Measurements from ENCODE around the gene GTF3C1.
"Not testable (repeated sequence)": the region's sequence is repeated elsewhere in the genome, so short reads cannot be mapped to it uniquely, and the experiment has no call there.

GTF3C1 gene

DNA sequence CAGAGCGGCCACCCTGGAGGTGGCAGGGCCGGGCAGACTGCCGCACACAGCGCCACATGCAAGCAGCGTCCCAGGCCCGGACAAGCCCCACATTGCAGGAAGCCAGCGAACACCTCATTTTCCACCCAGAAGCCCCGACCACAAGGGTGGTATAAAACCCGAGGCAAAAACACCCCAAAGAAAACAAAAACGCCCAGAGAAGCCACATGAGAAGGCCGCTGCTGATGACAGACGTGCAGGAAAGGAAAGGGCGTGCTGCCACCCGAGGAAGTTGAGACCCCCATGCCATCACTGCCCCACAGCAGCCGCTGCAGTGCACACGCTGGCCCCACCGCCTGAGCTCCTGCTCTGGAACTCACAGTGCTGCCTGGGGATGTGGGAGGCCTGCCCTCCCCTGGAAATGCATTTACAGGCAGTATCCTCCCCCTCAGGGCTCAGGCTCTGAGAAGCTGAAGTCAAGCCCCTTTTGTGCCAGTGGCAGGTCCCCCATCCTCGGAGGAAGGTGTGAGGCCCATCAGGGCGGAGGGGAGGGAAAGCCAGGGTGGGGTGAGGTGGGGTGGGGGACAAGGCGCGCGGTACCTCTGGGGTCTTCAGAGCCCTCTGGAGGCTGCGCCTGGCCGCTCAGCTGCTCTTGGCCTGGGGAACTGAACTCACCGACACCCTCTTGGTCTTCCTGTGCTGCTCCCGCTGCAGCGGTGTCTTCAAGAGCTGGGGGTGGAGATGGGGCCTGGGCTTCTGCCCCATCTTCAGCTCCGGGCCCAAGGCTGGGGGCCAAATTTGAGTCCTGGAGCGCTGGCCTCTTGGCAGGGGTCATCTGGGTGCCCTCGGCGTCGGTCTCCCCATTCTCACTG is 85.7 kb downstream of the GTF3C1 start:
- peak; percentile 46 to 52 for DNase-seq (ENCODE audit: low read depth in 2 of 2)

DNA sequence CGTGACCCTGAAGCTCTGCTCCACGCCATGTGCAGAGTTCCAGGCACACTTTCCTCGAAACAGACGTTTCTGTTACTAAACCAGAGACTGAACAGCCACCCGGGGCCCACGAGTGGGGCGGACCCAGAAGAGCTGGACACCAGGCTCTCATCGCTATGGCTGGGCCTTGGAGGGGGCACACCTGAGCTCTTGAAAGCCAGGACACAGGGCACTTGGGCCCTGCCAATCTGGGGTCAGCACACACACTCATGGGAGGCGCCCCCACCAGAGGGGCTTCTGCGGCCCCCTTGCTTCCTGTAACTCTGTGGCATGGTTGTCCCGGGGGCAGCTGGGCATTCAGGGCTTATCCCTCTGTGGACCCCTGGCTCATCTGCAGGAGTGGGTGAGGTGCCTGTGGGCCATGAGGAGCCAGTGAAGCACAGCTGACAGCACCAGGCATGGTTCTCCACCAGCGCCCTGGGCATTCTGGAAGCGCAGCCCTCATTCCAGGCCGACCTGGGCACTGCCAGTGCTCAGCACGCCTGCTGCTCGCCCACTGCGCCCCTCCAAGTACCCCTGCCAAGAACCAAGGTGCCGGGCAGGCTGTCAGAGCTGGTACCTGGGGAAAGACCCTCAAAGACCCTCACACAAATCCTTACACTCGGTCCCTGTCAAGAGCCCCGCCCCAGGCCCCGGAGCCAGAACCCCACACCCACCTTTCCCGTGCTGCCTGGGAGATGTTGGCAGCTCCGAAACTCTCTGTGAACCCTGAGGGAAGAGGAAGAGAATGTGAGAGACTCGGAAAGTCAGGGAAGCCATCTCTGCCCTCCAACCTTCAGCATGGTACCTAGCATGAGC is 86.6 kb downstream of the GTF3C1 start:
- no peak for DNase-seq (ENCODE audit: low read depth in 2 of 2)

- no peak for DNase-seq (ENCODE audit: low read depth in 2 of 2)
Observed at GRCh38 chr16:27462200-27462845, 87.4 kb downstream of the GTF3C1 start.

DNA sequence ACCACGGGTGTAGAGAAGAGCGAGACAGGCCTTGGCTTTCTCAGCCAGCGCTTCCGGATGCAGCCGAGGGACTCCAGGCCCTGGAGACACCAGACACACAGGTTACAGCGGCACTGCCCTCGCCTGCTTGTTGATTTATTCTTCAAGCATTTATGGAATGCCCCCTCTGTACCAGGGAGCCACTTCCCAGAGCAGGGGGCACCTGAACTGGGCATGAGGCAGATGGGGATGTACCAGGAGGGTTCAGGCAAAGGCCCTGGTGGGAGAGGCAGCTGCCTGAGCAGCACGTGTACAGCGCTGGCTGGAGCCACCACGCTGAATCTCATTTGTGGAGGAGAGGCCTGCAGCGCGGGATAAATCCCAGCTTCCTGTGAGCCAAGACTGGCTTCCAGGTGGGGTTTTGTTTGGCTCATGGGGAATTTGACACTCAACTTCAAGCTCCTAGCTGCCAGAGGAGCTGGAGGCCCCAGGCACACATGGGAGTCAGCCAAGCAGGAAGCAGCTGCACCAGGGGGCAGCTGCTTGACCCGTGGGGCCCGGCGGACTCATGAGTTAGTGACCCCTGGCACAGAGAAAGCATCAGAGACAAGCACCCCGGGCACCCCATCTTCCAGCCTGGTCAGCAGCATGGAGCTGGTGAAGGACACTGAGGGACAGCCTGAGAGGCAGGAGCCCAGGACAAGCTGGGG is 88.1 kb downstream of the GTF3C1 start:
- no peak for DNase-seq (ENCODE audit: low read depth in 2 of 2)

GRCh38 chr16:27460663-27461482 is 88.8 kb downstream of the GTF3C1 start:
- no peak for DNase-seq (ENCODE audit: low read depth in 2 of 2)

GRCh38 chr16:27460213-27460612 is 89.5 kb downstream of the GTF3C1 start:
- DNase-seq (ENCODE audit: low read depth in 2 of 2) = no peak

DNA sequence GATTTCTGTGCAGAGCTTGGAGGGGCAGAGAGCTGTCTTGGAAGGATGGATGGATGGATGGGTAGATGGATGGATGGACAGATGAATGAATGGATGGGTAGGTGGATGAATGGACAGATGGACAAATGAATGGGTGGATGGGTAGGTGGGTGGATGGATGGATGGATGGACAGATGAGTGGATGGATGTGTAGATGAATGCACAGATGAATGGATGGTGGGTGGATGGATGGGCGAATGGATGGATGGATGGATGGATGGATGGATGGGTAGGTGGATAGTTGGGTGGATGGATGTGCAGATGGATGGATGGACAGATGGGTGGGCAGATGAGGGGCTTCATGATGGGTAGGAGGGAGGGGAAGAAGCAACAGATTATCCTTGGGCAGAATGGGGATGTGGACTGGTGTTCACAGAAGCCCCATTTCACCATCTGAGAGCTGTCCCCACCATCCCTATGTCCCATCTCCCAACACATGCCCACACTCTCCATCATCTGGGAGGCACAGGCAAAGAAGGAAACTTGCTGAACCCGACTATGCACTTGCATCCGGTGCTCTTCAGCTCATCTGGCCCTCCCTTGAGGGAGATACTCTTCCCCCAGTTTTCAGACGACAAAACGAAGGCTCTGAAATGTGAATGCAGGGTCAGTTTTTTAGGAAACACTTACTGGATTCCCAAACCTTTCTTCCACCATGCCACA is 90.6 kb downstream of the GTF3C1 start:
- no peak for DNase-seq (ENCODE audit: low read depth in 2 of 2)

- no peak for DNase-seq (ENCODE audit: low read depth in 2 of 2)
Observed at GRCh38 chr16:27458258-27458657, 91.5 kb downstream of the GTF3C1 start.

GRCh38 chr16:27457605-27457900 is 92.2 kb downstream of the GTF3C1 start:
- not testable (repeated sequence) for DNase-seq (ENCODE audit: low read depth in 2 of 2)

- no peak for DNase-seq (ENCODE audit: low read depth in 2 of 2)
Observed at GRCh38 chr16:27455700-27456099, 94.0 kb downstream of the GTF3C1 start.

- no peak for DNase-seq (ENCODE audit: low read depth in 2 of 2)
Observed at GRCh38 chr16:27453494-27453825, 96.3 kb downstream of the GTF3C1 start.

- no peak for DNase-seq (ENCODE audit: low read depth in 2 of 2)
Observed at GRCh38 chr16:27452569-27453493, 96.9 kb downstream of the GTF3C1 start.

DNA sequence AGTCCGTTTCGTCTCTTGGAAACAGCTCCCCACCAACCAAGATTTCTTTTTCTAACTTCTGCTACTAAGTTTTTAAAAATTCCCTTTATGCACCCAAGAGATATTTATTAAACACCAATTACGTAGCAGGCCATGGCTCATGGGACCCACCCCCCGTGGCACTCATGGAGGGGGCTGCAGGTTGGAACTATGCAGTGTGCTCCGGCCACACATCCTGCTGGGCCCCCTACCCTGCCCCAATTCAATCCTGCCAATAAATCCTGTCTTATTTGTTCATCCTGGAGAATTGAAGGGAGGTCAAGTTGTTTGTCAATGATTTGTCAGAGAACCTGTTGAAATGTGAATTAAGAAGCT is 99.5 kb downstream of the GTF3C1 start:
- no peak for DNase-seq (ENCODE audit: low read depth in 2 of 2)

DNA sequence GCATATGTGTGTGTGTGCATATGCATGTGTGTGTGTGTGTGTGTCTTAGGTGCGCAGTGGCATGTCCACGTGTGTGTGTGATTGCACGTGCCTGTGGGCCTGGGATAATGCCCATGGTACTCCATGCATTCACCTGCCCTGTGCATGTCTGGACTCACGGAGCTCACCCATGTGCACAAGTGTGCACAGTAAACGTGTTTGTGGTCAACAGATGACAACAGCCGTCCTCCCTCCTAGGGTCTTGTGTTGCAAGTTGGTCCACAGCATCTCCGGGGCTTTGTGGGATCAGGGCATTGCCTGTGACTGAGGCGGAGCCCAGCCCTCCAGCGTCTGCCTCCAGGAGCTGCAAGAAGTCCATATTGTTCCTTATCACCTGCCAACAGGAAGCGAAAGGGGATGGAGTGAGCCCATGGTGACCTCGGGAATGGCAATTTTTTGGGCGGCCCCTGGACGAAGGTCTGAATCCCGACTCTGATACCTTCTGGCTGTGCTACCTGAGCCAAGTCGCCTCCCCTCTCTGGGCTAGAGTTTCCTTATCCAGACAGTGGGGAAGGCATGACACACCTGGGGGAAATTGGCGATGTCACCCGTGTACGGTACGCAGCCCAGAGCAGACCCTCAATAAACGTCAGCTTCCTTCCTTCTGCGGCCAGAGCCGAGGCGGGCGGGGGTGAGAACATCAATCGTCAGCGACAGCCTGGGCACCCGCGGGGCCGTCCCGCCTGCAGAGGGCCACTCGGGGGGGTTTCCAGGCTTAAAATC is 100.1 kb downstream of the GTF3C1 start:
- peak; percentile 76 to 81 for DNase-seq (ENCODE audit: low read depth in 2 of 2)

GRCh38 chr16:27448532-27449433 is 100.9 kb downstream of the GTF3C1 start:
- DNase-seq (ENCODE audit: low read depth in 2 of 2) = no peak

DNA sequence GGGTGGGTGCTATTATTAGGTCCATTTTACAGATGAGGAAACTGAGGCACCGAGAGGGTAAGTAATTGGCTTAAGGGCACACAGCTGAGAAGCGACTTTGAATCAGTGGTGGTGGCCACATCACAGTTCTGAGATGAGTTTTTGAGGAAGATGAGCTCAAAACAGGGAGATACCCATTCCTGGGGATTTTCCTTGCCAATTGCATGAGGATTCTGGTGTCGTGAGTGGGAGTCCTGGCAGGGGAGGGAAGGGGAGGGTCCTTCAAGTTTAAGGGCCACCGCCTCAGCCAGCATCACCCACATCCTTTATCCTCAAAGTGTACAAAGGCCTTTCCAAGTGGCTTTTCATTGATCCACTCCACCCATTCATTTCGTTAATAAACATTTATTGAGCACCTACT is 102.4 kb downstream of the GTF3C1 start:
- DNase-seq (ENCODE audit: low read depth in 2 of 2) = no peak

GRCh38 chr16:27446721-27447120 is 103.0 kb downstream of the GTF3C1 start:
- peak; percentile 71 to 79 for DNase-seq (ENCODE audit: low read depth in 2 of 2)
